GM21576 (cell line): ENCODE results near the gene COL6A2.

Source experiments
- ATAC-seq: cut with Tn5 transposase; IDR thresholded peaks from one replicate; pipeline ENCODE4 v1.9.1; 2021; ENCODE audit warnings: mild to moderate bottlenecking, moderate library complexity; ENCODE audit not compliant: unreplicated experiment

The COL6A2 gene

GRCh38 chr21:46122758-46123683, 25.1 kb downstream of the COL6A2 start:
- ATAC-seq = no peak

GRCh38 chr21:46124083-46124925, 26.4 kb downstream of the COL6A2 start:
- no peak for ATAC-seq

GRCh38 chr21:46124926-46125845, 27.3 kb downstream of the COL6A2 start:
- ATAC-seq = no peak

DNA sequence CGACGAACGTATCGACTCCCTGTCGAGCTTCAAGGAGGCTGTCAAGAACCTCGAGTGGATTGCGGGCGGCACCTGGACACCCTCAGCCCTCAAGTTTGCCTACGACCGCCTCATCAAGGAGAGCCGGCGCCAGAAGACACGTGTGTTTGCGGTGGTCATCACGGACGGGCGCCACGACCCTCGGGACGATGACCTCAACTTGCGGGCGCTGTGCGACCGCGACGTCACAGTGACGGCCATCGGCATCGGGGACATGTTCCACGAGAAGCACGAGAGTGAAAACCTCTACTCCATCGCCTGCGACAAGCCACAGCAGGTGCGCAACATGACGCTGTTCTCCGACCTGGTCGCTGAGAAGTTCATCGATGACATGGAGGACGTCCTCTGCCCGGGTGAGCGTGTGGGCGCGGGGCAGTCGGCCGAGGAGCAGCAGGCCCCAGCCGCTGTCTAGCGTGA, 28.0 kb downstream of the COL6A2 start:
- ATAC-seq = no peak

DNA sequence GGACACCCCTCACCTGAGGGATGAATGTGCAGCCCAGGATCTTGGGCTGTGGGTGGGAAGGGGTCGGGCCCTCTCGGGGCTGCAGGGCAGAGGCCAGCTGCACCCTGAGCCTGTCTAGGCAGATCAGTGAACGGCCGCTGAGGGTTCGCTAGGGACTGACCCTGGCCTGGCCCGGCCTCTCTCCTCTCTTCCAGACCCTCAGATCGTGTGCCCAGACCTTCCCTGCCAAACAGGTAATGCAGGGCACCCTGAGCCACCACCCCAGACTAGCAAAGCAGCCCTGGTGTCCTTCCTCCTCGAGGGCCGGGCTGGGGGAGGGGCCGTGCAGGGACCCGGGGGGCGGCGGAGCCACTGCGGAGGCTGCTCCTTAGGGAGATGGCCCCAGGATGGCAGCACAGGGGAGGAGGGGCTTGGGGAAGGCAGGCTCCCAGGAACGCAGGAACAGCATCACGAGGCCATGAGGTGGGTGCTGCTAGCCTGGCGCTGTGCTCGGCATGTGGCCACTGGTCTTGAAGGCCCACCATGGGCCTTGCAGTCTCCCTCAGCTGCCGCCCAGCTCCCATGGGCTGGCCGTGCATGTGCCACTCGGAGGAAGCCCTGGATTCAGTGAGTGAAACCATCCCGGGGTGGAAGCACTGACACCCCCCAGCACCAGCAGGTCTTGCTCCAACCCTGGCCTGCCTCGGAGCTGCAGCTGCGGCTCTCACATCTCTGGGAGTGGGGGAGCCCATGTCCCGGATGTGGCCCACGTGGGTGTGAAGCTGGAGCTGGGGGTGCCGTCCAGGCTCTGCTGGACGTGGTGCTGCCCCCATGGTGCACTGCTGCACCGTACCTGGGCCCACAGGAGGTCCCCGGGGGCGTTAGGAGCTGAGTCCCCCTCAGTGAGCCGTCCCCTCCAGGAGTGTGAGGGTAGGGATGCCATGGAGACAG, 28.7 kb downstream of the COL6A2 start:
- no peak for ATAC-seq

- no peak for ATAC-seq
Observed at GRCh38 chr21:46127239-46128105, 29.6 kb downstream of the COL6A2 start.

- no peak for ATAC-seq
Observed at GRCh38 chr21:46128106-46128932, 30.4 kb downstream of the COL6A2 start.

- ATAC-seq = no peak
Observed at GRCh38 chr21:46128933-46129571, 31.1 kb downstream of the COL6A2 start.

DNA sequence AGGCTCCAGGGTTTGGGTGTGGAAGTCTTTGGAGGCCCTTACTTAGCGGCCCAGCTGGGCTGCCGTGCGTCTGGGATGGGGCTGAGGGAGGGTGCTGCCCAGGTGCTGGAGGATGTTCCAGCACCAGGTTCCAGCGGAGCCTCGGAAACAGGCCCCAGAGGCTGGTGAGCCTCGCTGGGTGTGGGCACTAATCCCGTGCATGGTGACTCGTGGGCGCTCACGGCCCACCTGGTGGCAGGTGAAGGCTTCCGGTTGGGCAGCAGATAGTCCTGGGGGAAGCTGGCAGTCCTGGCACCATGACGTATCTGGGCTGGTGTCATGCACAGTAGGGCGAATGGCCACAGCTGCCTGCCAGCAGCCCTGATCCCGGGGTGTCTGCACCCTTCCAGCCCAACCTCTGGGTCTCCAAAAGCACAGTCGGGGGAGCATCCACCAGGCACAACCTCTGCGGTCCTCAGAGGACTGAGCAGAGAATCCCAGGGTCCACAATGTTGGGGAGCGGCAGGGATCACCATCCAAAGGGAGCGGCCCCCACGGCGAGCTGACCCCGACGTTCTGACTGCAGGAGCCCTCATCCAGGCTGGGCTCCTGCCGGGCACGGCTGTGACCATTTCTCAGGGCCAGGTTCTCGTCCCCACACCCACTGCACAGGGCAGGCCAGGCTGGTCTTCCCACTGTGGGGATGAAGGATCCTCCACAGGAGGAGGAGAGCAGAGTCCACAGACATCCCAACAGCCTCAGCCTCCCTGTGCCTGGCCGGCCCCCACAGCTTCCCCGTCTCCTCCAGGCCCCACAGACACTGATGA, 32.1 kb downstream of the COL6A2 start:
- ATAC-seq = no peak

DNA sequence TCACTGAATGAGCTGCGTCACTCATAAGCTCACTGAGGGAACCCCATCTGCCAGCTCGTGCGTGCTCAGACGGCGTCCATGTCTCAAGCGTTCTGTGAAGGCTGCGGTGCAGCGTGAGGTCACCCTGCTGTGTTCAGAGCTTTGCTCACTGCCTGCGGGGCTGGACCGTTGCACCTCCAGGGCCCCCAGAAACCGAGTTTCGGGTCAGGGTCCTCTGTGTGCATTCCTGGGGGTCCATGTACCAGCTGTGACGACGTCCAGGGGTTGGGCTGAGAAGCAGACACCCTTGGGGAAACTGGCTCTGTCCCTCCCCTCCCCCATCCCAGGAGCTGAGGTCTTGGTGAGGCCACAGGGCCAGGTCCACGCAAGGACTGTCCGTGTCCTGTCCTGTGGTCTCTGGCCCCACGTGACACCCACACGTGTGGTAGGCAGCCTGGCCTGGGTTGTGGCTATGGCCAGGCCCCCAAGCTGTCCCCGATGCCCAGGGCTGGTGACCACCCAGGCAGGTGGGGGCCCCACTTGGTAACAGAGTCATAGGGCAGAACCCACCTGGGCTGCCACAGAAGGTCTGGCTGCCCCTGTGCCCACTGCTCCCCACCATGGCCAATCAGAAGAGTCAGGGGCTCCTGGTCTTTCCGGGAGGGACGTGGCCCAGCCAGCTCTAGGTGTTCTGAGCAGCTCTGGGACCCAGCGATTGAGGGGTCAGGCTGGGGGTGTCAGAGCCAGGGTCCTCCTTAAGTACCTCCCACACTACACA, 33.1 kb downstream of the COL6A2 start:
- no peak for ATAC-seq

- ATAC-seq = no peak
Observed at GRCh38 chr21:46131588-46131837, 33.6 kb downstream of the COL6A2 start.

GRCh38 chr21:46131838-46132651, 34.1 kb downstream of the COL6A2 start:
- ATAC-seq = no peak

- ATAC-seq = no peak
Observed at GRCh38 chr21:46135782-46136395, 38.0 kb downstream of the COL6A2 start.

DNA sequence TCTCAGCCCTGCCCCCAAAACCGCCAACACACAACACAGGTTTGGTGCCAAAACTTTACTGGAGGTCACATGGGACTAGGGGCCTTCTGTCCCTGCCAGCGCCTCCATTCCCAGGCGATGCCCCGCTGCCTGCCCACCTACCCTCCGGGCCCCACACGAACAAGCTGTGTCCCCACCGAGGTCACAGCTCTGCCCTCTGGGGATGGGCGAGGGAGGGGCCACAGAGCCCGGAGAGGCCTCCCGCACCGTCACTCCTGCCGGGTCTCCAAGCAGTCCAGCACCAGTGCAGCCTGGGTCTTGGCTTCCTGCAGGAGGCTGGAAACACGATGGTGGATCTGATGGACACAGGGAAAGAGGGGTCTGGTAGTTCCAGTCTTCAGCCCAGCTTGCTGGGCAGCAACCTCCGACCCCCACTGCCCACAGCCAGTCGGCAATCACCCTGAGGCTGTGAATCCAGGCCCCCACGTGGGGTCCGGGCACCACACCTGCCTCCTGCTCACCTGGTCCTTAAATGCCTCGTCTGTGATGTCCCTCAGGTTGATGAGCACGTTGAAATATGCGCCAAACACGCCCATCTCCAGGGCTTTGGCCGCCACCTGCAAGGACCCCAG, 38.9 kb downstream of the COL6A2 start:
- ATAC-seq = no peak
